GM18505 (cell line): Measurements from ENCODE around the gene HDAC4.
"Not testable (repeated sequence)": the region's sequence is repeated elsewhere in the genome, so short reads cannot be mapped to it uniquely, and the experiment has no call there.

ENCODE experiments used
- ATAC-seq: cut with Tn5 transposase; IDR thresholded peaks from one replicate; pipeline ENCODE4 v1.9.1; 2021; ENCODE audit not compliant: unreplicated experiment
- POLR2A ChIP-seq: IDR thresholded peaks from 4 replicates; pipeline ENCODE4 v1.6.1; 2011; ENCODE audit warnings: borderline replicate concordance; ENCODE audit not compliant: insufficient read depth, insufficient read length; ENCODE audit errors: extremely low read depth

Gene HDAC4

DNA sequence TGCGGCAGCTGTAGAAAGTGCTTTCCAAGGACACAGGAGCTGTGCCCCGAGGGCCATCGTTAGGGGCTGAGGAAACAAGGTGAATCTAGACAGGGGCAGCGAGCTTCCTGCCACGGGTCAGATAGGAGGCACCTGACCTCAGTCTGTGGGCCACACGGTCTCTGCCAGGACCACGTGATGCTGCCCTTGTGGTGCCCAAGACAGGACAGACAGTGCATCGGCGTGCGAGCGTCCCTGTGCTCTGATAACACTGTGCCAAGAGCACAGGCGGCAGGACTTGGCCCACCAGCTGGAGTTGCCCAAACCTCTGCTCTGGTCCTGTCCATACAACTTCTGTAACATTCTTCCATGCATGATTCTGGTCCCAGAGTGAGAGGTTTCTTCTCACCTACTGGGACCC, 327.6 kb downstream of the HDAC4 start:
- ATAC-seq, result no peak
- no peak for TF ChIP-seq POLR2A

DNA sequence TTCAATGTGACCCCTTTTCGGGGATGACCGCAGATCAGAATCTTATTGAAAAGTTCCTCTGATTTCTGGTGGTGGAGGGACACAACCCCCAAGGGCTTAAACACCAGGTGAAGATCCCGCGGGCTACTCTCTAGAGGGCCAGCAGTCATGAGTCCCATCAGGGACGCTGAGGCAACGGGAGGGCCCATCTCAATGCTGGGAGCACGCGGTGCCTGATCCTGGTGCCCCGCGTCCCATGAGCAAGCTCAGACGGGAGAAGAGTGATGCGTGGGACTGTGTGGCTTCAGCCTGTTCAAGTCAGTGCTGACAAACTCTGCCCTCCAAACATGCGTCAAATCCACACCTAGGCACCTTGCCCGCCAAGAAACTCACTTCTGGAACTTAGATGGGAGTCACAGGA, 328.0 kb downstream of the HDAC4 start:
- no peak for ATAC-seq
- TF ChIP-seq POLR2A, result no peak

DNA sequence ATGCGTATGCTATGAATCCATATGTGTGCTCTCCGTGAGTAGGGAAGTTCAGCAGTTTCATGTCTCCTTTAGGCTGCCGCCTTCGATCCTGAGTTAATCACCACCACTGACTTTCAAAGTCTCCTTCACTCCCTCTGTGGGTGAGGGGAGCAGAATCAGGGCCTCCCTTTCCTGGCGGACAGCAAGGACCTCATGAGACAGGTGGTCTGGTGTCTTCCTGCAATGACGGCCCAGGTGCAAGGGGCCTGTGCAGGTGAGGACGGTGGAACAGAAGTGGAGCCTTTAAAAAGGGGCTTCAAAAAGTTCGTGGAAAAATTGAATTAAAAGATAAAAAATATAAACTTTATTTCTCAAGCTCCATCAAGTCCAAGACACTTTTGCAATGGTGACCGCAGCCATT, 330.4 kb downstream of the HDAC4 start:
- no peak for ATAC-seq
- no peak for TF ChIP-seq POLR2A

DNA sequence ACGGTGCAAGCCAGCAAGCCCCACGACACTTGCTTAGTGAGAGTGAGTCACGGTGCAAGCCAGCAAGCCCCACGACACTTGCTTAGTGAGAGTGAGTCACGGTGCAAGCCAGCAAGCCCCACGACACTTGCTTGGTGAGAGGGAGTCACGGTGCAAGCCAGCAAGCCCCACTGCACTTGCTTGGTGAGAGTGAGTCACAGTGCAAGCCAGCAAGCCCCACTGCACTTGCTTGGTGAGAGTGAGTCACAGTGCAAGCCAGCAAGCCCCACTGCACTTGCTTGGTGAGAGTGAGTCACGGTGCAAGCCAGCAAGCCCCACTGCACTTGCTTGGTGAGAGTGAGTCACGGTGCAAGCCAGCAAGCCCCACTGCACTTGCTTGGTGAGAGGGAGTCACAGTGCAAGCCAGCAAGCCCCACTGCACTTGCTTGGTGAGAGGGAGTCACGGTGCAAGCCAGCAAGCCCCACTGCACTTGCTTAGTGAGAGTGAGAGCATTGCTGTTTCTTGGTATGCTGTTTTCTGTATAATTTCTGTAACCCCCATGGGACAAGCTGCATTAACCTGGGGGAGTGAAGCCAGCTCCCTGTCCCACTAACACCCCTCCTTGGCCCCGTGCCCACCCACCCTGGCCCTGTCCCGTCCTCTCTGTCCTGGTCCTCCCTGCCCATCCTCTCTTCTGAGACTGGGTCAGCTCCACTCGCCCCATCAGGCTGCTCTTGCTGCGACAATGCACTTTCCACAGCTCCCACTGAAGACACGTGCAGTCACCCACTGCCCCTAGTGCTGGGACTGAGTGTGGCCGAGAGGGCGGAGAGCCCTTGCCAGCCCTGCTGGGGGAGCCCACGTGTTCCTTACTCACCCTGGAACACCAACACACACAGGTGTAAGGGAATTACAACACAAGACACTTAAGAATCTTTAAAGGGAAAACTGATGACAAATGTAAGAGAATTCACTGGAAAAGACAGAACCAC, 331.2 kb downstream of the HDAC4 start:
- not testable (repeated sequence) for ATAC-seq

DNA sequence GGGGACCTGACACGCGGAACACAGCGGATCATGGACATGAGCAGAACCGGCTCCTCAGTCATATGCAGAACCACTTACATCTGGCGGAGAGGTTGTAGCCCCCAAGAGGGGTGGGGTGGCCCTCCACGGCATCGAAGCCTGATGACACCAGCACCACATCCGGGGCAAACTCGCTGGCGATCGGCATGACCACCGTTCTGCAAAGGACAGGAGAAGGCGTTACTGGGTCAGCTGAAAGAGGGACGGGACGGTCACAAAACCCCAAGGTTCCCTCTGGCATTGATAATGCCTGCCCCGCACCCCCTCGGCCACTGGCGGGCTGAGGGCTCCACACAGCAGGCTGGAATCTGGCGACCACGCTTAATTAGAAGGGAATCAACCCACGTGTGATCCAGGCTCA, 332.4 kb downstream of the HDAC4 start:
- ATAC-seq, result no peak
- TF ChIP-seq POLR2A, result no peak

DNA sequence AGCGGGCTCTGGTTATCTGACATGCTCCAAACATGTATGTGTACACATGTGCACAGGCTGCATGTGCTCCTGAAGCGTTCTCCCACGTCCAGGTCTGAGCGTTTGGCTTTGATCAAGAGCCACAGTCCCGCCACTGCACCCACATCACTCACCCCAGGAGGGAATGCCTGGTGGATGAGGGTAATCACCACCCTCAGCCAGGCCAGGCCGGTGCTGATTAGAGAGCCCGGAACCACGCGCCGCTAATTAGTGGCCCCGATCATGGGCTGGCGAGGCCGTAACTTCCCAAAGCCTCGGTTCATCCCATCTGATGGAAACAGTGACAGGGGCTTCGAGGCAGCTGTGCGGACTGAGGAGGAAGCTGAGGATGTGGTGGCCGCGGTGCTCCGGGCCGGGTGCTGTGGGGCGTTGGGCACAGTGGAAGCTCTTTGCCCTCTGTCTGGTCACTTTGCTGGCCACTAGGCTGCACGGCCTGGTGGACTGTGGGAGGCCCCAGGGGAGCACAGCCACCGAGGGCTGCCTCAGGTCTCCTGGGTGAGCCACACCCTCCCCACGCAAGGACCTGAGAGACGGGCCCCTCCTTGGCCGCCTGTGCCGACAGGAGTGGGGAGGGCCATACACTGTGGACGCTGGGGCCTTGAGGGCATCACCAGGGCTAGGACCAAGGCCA, 333.5 kb downstream of the HDAC4 start:
- TF ChIP-seq POLR2A, result no peak
- ATAC-seq, result no peak

DNA sequence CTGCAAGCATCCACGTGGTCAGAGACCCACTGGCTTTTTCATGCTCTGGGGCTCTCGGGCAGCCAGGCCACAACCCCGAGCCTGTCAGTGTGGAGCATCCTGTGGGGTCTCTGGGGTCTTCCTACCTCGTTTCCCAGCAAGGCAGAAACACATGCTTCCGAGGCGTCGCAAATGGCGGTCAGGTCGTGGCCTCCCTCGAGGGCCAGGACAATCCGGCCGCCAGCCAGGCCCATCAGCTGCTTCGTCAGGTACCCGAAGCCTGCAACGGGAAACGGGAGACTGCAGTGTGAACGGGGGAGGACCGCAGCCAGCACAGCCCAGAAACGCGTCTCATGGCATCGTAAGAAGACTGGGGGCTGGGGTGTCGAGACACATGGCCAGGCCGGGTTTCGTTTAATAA, 334.2 kb downstream of the HDAC4 start:
- no peak for ATAC-seq
- TF ChIP-seq POLR2A, result no peak

DNA sequence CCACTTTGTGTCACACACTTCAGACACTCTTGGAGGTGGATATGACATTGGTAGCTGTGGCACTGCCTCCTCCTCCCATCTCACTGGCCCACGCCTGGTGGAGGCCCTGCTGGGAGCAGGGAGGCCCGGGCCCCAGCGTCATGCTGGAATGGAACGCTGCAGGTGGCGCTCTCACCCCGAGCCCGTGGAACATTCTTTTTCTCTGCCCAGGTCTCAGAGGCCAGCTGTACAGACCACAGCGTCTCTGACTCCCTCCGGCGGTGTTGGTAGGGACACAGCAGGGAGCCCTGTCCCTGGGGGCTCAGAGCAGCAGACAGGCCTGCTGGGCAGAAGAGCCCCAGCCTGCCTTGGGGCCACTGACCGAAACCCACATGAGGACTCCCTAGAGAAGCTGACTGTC, 334.9 kb downstream of the HDAC4 start:
- no peak for ATAC-seq
- TF ChIP-seq POLR2A, result no peak

DNA sequence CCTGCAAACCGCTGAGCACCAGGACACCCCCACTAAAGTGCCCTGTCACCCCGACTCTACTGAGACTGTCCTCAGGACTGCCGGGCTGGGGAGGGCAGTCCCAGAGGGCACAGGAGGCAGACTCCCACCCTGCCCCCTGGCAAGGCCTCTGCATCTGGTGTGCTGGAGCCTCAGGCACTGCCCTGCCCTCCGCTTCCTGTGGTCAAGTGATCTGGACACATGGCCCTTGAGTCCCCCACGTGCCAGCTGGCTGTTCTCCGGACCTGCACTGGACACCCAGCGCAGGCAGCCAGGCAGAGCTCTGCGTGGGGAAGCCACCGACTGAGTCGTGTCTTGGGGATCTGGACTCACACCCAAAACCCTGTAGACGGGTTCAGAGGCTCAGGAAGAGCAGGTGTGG, 335.3 kb downstream of the HDAC4 start:
- TF ChIP-seq POLR2A, result no peak
- ATAC-seq, result no peak

DNA sequence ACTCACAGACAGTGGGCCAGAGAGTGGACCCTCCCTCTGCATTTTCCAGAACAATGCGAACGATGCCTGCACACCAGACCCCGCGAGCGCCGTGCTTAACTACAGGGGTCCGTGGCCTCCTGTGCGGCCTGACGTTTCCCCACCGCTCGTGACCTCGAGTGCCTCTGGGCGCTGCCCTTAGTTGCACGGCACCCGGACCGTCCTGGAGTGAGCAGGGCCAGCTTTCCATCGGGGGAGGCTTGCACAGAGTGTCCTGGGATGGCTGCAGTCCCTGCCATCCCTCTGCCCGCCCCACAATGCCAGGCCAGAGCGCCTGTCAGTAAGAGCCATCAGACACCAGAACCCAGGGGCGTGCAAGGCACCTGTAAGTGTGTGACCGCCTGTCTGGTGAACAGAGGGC, 335.9 kb downstream of the HDAC4 start:
- no peak for ATAC-seq
- no peak for TF ChIP-seq POLR2A

DNA sequence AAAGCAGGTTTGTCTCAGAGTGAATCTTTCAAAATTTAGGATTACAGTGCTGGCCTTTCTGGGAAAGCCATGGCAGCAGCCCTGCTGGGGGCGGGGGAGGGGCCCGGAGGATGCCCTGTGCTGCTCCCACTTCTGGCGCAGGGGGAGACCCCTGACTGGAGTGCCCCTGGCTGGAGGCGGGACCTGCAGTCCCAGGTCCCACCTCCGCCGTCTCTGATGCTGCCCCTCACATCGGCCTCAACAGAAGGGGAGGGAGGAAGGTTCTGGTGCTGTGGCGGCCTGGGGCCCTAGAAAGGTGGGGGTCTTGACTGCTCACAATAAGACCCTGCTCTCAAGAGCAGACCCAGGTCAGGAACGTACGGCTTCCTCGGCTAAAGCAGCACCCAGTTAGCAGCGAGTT, 336.6 kb downstream of the HDAC4 start:
- ATAC-seq, result no peak
- TF ChIP-seq POLR2A, result no peak

DNA sequence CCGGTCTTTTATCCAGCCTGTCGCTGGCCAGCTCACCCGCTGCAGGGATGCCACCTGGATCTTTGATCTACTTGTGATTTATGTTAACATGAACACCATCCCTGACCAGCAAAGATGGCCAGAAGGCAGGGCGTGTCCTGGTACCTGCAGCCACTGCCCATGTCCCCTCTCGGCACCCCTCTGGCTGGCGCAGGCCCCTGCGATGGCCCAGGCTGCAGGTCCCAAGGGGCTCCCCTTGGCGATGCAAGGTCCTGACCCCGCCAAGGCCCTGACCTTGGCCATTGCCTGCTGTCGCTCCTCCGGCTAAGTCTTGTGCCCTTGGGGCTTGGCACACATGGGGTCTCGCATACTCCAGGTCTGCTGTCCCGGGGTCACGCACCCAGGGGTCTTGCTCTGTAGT, 338.1 kb downstream of the HDAC4 start:
- no peak for TF ChIP-seq POLR2A
- no peak for ATAC-seq

DNA sequence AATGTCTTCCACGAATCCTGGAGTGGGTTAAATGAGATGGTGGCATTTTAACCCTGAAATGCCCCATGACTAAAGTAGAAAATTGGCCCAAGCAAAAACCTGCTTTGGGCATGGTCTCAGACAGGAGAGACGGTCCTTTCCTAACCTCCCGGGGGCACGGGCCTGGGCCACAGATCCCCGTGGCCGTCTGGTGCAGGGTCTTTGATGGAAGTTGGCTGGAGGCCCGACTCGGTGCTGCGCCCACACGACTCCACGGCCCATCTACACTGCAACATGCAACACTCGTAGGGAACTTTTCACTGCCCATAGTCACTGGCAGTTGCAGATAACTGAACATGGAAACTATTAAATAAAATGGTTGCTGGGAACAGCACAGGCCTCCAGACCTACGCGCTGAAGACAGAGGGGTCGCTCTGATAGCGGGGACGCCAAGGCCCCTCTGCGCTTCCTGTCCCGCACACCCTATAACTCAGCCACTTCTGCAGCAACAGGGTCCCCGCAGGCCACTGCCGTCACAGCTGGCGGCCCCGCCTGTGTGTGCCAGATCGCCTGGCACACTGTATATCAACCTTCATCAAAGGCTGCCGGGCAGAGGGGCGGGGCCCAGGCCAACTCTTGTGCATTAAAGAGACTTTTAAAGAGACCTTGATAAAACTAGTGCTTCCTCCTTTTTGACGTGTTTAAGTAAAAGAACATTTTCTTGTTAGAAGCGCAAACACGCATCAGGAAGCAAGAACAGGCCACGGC, 338.8 kb downstream of the HDAC4 start:
- ATAC-seq, result no peak
- TF ChIP-seq POLR2A, result no peak

DNA sequence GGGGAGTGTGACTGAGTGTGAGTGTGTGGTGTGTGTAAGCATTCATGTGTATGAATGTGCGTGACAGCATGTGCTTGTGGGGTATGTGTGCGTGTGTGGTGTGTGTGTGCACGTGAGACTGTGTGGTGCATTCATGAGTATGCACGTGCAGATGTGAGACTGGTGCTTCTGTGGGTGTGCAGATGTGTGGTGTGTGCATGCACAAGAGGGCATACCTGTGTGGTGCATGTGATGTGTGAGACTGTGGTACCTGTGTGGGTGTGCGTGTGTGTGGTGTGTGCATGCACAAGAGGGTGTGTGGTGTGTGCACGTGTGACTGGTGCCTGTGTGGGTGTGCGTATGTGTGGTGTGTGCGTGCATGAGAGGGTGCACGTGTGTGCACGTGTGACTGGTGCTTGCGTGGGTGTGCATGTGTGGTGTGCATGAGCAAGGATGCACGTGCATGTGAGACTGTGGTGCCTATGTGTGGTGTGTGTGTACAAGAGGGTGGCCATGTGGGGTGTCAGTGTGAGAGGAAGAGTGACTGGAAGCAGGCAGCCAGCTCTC, 339.6 kb downstream of the HDAC4 start:
- no peak for ATAC-seq
- TF ChIP-seq POLR2A, result no peak

DNA sequence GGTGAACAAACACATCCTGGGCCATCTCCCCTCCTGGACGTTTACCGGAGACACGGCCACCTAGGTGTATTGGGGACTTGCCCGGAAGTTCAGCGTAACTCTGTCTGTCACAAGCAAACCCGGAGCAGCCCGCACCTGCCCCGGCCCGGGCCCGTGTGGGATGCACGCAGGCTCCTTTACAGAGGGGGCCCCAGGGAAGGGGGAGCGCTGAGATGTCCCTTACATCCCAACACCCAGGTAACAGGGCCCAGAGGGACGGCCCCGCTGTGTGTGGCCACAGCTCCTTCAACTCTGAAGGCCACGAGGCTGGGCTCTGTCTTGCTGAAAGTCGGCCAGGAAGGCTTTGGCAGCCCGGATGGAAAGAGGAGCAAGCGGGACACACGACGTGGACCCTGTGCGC, 340.1 kb downstream of the HDAC4 start:
- no peak for TF ChIP-seq POLR2A
- no peak for ATAC-seq
